OCI-M2 (cell line): ENCODE data around the gene SNX32.
"Not testable (repeated sequence)": the region's sequence is repeated elsewhere in the genome, so short reads cannot be mapped to it uniquely, and the experiment has no call there.

Source experiments
- DNase-seq: peaks from one replicate; lab custom pipeline; 2025; ENCODE audit not compliant: unreplicated experiment; lab: John Stamatoyannopoulos, UW

The SNX32 gene

GRCh38 chr11:65883058-65883761, 49.4 kb downstream of the SNX32 start:
- no peak for DNase-seq

GRCh38 chr11:65883786-65884715, 50.3 kb downstream of the SNX32 start:
- no peak for DNase-seq

- DNase-seq: no peak
These were observed 50.9 kb downstream of the SNX32 start for GRCh38 chr11:65884716-65885092.

GRCh38 chr11:65885231-65885630, 51.5 kb downstream of the SNX32 start:
- DNase-seq: no peak

- no peak for DNase-seq
These were observed 52.2 kb downstream of the SNX32 start for GRCh38 chr11:65885808-65886536.

GRCh38 chr11:65886826-65887722, 53.3 kb downstream of the SNX32 start:
- DNase-seq: no peak

- no peak for DNase-seq
These were observed 54.0 kb downstream of the SNX32 start for GRCh38 chr11:65887723-65888162.

GRCh38 chr11:65888163-65888814, 54.5 kb downstream of the SNX32 start, which contains the start of gene FIBP:
Gene FIBP, minus strand, starts transcription at chr11:65888471. Its CDS starts 53 bp downstream, at chr11:65888418.
- DNase-seq: peak; percentile 79

- DNase-seq: peak; percentile 85
These were observed 56.8 kb downstream of the SNX32 start, which contains the start of gene CCDC85B for GRCh38 chr11:65890324-65891218. Gene CCDC85B, plus strand, starts transcription at chr11:65890673. Its CDS starts 111 bp downstream, at chr11:65890784.

- DNase-seq: no peak
These were observed 57.7 kb downstream of the SNX32 start for GRCh38 chr11:65891219-65892136.

GRCh38 chr11:65892137-65892540, 58.4 kb downstream of the SNX32 start:
- not testable (repeated sequence) for DNase-seq

- DNase-seq: no peak
These were observed 59.0 kb downstream of the SNX32 start for GRCh38 chr11:65892661-65893317.

- DNase-seq: no peak
These were observed 60.4 kb downstream of the SNX32 start for GRCh38 chr11:65894034-65894591.

GRCh38 chr11:65895482-65895981, 61.8 kb downstream of the SNX32 start:
- DNase-seq: no peak

GRCh38 chr11:65896034-65896999, 62.6 kb downstream of the SNX32 start:
- no peak for DNase-seq
